Loucy (cell line): ENCODE measurements around the gene ABCA1.

Experiments
- CTCF ChIP-seq: fragments of 200-600 bp; sonication (generic); conservative IDR thresholded peaks from 2 replicates; pipeline ENCODE4 v1.5.1; 2014; ENCODE audit warnings: mild to moderate bottlenecking, antibody characterized with exemption, low read length
- EZH2phosphoT487 ChIP-seq: fragments of 200-600 bp; IDR thresholded peaks from 2 replicates; pipeline ENCODE4 v1.6.1; 2018; ENCODE audit warnings: antibody characterized with exemption, mild to moderate bottlenecking, moderate library complexity, borderline replicate concordance

GRCh38 chr9:104817437-104817836, 110.5 kb downstream of the ABCA1 start:
- TF ChIP-seq CTCF (no peak), EZH2phosphoT487 (no peak)
